Measurements from ENCODE around the gene G3BP1.
"Not testable (repeated sequence)": the region's sequence is repeated elsewhere in the genome, so short reads cannot be mapped to it uniquely, and the experiment has no call there.

GRCh38 chr5:151860867-151861266 lies 89.1 kb downstream of the G3BP1 start:
- not testable (repeated sequence) for TF ChIP-seq CTCF (conservative IDR thresholded peaks at IDR 0.05); ZFX (IDR thresholded peaks at IDR 0.05)
